Activated T-cell treated with anti-CD3 and anti-CD28 coated beads, Interleukin-2, amount 50 U/mL, for 48 hours (primary cell): Measurements from ENCODE around the gene ADRA2C.

ENCODE experiments used
- DNase-seq, 2 experiments: peaks; one replicate each; pipeline ENCODE4 v3.0.0-alpha.2; 2020

The ADRA2C gene

DNA sequence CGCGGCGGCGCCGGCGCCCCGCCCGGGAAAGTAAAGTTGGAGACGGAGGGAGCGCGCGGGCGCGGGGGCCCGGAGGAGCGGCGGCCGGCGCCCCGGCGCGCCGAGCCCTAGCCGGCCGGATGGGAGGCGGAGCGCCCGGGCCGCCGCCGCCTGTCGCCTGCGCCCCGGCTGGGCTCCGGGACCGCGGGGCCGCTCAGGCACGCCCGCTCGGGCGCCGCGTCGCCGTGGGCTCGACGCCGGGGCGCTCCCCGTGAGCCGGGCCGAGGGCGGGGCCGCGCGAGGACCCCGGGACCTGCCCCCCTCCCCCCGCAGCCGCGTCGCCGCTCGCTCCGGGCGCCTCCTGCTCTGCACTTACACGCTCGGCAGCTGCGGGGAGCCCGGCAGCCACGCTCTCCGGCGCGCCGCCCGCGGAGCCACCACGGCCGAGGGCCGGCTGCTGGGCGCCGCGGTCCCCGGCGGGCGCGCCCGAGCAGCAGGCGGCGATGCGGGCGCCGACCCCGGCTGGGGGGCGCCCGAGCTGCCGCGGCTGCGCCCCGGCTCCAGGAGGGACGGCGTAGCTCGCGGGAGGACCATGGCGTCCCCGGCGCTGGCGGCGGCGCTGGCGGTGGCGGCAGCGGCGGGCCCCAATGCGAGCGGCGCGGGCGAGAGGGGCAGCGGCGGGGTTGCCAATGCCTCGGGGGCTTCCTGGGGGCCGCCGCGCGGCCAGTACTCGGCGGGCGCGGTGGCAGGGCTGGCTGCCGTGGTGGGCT is at the start of gene ADRA2C:
ADRA2C (plus strand) TSS at position 350 of the 749 bp plus-strand sequence; CDS start at position 572, 222 bp downstream.
- peak in 1 of 2 experiments; percentile 36 for DNase-seq

GRCh38 chr4:3716631-3717235 is 49.5 kb upstream of the ADRA2C start:
- DNase-seq = no peak

GRCh38 chr4:3717241-3717640 is 48.9 kb upstream of the ADRA2C start:
- DNase-seq = no peak

- DNase-seq = no peak
These were observed 47.7 kb upstream of the ADRA2C start for GRCh38 chr4:3718462-3718861.

- no peak for DNase-seq
These were observed 47.0 kb upstream of the ADRA2C start for GRCh38 chr4:3719191-3719590.

- DNase-seq = no peak
These were observed 46.3 kb upstream of the ADRA2C start for GRCh38 chr4:3719836-3720235.

GRCh38 chr4:3720466-3720865 is 45.7 kb upstream of the ADRA2C start:
- no peak for DNase-seq

DNA sequence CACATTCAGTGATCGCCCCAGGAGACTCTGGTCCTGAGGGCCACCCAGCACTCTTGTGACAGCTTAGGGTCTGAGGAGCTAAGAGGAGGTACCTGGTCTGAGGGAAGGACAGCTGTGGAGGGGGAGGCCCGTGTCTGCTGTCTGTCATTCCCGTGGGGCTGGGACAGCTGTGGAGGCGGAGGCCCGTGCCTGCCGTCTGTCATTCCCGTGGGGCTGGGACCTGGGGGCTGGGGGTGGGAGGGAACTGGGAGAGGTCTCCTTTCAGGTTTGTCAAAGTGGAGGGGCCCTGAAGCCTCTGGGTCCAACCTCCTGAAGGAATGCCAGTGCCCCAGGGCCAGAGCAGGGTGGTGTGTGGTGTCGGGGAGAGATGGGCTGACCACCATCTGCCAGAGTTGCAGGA is 45.0 kb upstream of the ADRA2C start:
- DNase-seq = no peak

- DNase-seq = no peak
These were observed 44.6 kb upstream of the ADRA2C start for GRCh38 chr4:3721627-3722026.

DNA sequence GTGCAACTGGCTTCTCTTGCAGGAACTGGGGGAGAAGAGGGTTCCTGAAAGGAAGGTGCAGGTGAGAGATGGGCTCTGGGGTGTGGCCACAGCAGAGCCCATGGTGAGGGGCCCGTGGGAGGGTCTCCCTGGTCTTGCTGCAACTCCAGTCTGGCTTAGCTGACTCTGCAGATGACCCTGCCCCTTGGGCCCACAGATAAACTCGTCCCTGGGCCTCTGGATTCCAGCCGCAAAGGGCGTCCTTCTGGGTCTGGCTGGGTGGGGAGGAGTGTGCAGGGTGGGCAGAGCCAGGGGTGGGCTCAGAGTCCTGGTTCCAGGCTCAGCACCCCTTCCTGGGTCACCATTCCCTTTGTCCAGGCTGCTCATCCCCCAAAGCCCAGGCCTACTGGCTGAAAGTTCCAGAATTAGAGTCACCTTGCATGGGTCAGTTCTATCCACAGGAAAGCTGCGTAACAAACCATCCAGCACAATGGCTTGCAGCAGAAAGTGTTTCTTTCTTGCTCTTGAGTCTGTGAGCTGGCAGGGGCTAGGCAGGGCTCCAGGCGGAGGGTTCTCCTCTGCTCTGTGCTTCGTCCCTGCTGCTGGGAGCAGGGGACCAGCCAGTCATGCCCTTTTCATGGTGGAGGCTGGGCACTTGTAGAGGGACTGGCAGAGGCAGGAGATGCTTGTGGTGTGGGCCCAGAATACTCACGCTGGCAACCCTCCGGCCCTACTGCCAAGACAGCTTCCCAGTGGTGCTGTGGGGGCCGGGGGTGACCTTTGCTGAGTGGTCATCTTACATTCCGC is 43.5 kb upstream of the ADRA2C start:
- DNase-seq = no peak

- DNase-seq = no peak
These were observed 42.9 kb upstream of the ADRA2C start for GRCh38 chr4:3723232-3723642.

- no peak for DNase-seq
These were observed 41.6 kb upstream of the ADRA2C start for GRCh38 chr4:3724319-3725231.

DNA sequence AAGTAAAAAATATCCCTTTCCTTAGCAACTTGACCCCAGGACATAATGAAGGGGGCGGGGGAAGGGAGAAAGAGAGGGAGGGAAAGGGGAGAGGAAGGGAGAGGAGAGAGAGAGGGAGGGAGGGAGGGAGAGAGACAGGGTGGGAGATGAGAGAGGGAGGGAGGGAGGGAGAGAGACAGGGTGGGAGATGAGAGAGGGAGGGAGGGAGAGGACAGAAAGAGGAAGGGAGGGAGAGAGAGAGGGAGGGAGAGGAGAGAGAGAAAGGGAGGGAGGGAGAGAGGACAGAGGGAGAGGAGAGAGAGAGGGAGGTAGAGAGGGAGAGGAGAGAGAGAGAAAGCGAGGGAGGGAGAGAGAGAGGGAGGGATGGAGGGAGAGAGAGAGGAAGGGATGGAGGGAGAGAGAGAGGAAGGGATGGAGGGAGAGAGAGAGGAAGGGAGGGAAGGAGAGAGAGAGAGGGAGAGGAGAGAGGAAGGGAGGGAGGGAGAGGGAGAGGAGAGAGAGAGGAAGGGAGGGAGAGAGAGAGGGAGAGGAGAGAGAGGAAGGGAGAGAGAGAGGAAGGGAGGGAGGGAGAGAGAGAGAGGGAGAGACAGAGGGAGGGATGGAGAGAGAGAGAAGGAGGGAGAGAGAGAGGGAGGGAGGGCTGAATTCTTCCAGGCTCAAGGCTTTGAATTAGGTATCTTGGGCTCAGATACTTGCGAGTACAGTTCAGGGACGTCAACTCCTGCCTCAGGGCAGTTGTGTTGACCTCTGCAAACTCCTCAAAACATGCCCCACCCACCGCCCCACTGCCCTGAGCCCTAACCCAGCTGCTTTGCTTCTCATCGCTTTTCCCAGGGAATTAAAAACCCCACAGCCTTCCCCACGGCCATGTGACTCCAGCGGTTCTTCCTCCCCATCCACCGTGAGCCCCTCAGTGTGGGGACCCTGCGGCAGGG is 40.0 kb upstream of the ADRA2C start:
- no peak for DNase-seq

GRCh38 chr4:3727847-3728469 is 38.2 kb upstream of the ADRA2C start:
- no peak for DNase-seq

DNA sequence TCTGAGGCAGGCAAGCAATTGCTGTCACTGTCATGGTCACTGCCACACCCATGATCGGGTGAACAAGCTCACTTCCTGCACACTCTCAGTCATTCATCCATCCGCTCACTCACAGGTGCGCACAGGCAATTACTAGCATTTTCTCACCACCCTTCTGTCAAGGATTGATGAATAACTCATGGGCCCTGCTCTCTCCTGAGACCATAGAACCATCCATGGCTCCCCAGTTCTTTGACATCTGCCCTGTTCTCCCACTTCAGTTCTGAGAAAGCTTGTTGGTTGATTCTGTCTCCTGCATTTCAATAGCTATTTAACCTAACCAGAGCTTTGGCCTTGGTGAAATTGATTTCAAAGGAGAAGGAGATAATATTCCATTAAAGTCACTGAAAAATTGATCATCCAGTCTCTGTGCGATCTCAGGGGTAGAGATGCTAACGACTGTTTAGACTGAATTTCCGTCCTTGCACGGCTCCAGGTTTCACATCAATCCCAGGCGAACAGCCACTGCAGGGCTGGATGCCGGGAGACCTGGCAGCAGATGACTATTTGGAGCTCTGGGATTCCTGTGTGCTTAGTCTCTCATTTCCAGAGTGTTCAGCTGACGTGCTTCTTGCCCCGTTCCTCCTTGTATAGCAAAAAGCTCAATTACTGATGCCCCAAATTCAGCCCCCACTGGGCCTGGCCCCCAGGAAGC is 36.9 kb upstream of the ADRA2C start:
- no peak for DNase-seq

- no peak for DNase-seq
These were observed 36.3 kb upstream of the ADRA2C start for GRCh38 chr4:3729882-3730226.

- DNase-seq = no peak
These were observed 35.6 kb upstream of the ADRA2C start for GRCh38 chr4:3730422-3731190.

DNA sequence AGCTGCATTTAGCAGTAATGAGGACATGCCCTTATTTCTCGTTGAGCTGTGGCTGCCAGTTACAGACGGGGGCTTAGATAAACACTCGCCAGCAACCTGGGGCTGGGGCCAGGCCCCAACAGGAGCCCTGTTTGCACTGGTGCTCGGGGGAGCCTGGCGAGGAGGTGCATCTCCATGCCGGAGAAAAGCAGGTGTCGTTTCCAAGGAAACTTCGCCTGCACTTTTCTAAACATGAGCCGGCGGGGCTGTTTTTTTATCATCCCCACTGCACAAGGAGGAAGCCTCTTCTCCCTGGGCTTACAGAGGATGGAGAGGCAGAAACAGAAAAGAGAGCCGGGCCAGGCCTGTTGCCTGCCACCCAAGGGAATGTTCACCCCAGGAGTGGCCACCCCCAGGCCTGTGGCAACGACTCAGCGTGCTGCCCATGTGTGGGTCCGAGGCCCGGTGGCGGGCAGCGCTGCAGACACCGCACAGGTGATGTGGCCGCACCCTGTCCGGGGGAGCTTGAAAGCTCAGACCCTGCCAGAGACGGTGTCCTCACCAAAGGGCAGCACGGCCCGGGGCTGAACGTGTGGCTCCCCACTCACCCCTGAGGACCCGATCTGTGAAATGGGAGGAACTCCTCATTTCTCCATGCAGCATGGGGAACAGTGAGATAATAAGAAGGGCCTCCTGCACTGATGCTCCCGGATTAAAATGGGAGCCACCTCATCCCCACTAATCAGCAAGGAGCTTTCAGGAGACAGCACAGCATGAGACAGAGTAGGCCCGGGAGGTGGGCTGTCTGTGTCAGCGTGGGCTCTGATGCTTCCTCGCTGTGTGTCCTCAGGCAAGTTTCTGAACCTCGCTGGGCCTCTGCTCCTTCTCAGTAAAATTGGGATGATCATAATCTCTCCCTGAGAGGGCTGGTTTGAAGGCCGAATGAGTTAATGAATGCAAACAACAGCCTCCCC is 33.8 kb upstream of the ADRA2C start:
- DNase-seq = no peak

- no peak for DNase-seq
These were observed 33.0 kb upstream of the ADRA2C start for GRCh38 chr4:3733195-3733594.
